MM.1S (cell line): ENCODE data around the gene ACAT2.

ENCODE experiments used
- DNase-seq: peaks from one replicate; pipeline ENCODE4 v3.0.0-alpha.2; 2015
- H2AFZ ChIP-seq: fragments of 300-600 bp; sonication (generic); 2 replicates; pipeline ENCODE4 v1.6.0; 2016; ENCODE audit warnings: antibody characterized with exemption, low read length
- H3F3A ChIP-seq: fragments of 300-600 bp; sonication (generic); 2 replicates; pipeline ENCODE4 v1.6.1; 2016; ENCODE audit warnings: mild to moderate bottlenecking, antibody characterized with exemption, low read length, moderate library complexity, mixed read lengths; ENCODE audit not compliant: insufficient read depth
- H3K27ac ChIP-seq: fragments of 300-600 bp; sonication (generic); 2 replicates; pipeline ENCODE4 v1.5.1; 2016; ENCODE audit warnings: mild to moderate bottlenecking, low read length
- H3K27me3 ChIP-seq: fragments of 300-600 bp; sonication (generic); replicated peaks from 2 replicates; pipeline ENCODE4 v1.6.0; 2016; ENCODE audit warnings: low read length; ENCODE audit not compliant: insufficient read depth
- H3K36me3 ChIP-seq: fragments of 300-600 bp; sonication (generic); replicated peaks from 2 replicates; pipeline ENCODE4 v1.6.1; 2016; ENCODE audit warnings: mild to moderate bottlenecking, low read length, mixed read lengths; ENCODE audit not compliant: insufficient read depth
- H3K4me1 ChIP-seq: fragments of 300-600 bp; sonication (generic); 2 replicates; pipeline ENCODE4 v1.6.1; 2016; ENCODE audit warnings: low read length, mixed read lengths
- H3K4me2 ChIP-seq: fragments of 300-600 bp; sonication (generic); 2 replicates; pipeline ENCODE4 v1.6.0; 2016; ENCODE audit warnings: low read depth, low read length
- H3K4me3 ChIP-seq: fragments of 300-600 bp; sonication (generic); 2 replicates; pipeline ENCODE4 v1.5.1; 2016; ENCODE audit warnings: low read length, mixed read lengths
- H3K79me2 ChIP-seq: fragments of 300-600 bp; sonication (generic); 2 replicates; pipeline ENCODE4 v1.6.1; 2016; ENCODE audit warnings: mixed run types, low read length, mixed read lengths
- H3K9ac ChIP-seq: fragments of 300-600 bp; sonication (generic); 2 replicates; pipeline ENCODE4 v1.6.1; 2016; ENCODE audit warnings: low read length, mixed read lengths
- H3K9me2 ChIP-seq: fragments of 300-600 bp; sonication (generic); replicated peaks from 2 replicates; pipeline ENCODE4 v1.6.1; 2016; ENCODE audit warnings: mild to moderate bottlenecking, low read length, mixed read lengths; ENCODE audit not compliant: insufficient read depth
- H3K9me3 ChIP-seq: fragments of 300-600 bp; sonication (generic); replicated peaks from 2 replicates; pipeline ENCODE4 v1.6.1; 2016; ENCODE audit warnings: mild to moderate bottlenecking, low read length, mixed read lengths; ENCODE audit not compliant: insufficient read depth
- H4K20me1 ChIP-seq: fragments of 300-600 bp; sonication (generic); 2 replicates; pipeline ENCODE4 v1.6.1; 2016; ENCODE audit warnings: mild to moderate bottlenecking, low read length, moderate library complexity, mixed read lengths; ENCODE audit not compliant: insufficient read depth
- CTCF ChIP-seq: fragments of 300-600 bp; sonication (generic); IDR thresholded peaks from 2 replicates; pipeline ENCODE4 v1.5.1; 2016; ENCODE audit warnings: antibody characterized with exemption, low read length, mixed read lengths
- EZH2 ChIP-seq: fragments of 300-600 bp; sonication (generic); optimal IDR thresholded peaks from 2 replicates; pipeline ENCODE3; 2017; ENCODE audit warnings: low read depth, mild to moderate bottlenecking, antibody characterized with exemption, low read length, mixed read lengths
- EZH2phosphoT487 ChIP-seq: fragments of 300-600 bp; sonication (generic); IDR thresholded peaks from 2 replicates; pipeline ENCODE4 v1.6.1; 2018; ENCODE audit warnings: antibody characterized with exemption, low read length

Gene ACAT2

DNA sequence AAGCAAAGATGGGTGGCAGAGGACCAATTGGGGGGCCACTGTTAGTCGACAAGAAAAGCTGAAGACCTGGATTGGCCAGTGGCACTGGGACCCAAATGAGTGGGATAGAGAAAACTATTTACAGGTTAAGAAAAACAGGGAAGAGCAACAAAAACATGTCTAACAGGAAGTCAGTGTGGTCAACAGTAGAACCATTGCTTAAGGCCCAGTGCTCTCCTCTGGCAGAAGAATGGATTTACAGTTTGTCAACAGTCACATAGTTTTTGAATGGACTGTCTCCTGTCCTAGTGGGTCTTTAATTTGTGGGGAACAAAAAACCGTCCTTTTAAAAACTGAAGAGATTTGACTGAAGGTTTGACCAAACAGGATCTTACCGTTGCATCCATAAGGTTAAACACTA, 46.7 kb upstream of the ACAT2 start:
- no peaks in the 10 kb centered on the region for H3K9me2 ChIP-seq
- H3K4me1 ChIP-seq = no peaks in the 10 kb centered on the region
- no peaks in the 10 kb centered on the region for H3K9me3 ChIP-seq
- H3K4me3 ChIP-seq = no peak overlapping the region
- no peaks in the 10 kb centered on the region for H3K27me3 ChIP-seq
- no peaks in the 10 kb centered on the region for H3K36me3 ChIP-seq
- DNase-seq = no peak
- no peak overlapping the region for H3K4me2 ChIP-seq
- H3K79me2 ChIP-seq = no peaks in the 10 kb centered on the region; the same call in 1 of the 2 replicates
- no peak for TF ChIP-seq EZH2
- TF ChIP-seq CTCF = no peak
- TF ChIP-seq EZH2phosphoT487 = no peak
- no peaks in the 10 kb centered on the region for H3F3A ChIP-seq
- no peaks in the 10 kb centered on the region for H4K20me1 ChIP-seq
- H3K9ac ChIP-seq = no peak overlapping the region
- no peak overlapping the region for H2AFZ ChIP-seq
- no peak overlapping the region for H3K27ac ChIP-seq

DNA sequence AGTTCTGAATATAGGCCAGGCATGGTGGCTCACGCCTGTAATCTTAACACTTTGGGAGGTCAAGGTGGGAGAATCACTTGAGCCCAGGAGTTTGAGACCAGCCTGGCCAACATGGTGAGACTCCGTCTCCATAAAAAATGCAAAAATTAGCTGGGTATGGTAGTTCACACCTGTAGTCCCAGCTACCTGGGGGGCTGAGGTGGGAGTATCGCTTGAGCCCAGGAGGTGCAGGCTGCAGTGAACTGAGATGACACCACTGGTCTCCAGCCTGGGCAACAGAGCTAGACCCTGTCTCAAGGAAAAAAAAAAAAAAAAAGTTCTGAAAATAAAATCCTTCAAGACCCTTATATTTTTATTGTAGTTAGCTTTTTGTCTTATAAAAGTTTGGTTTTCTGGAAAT, 46.2 kb upstream of the ACAT2 start:
- no peak for TF ChIP-seq EZH2
- no peak for TF ChIP-seq CTCF
- no peak for TF ChIP-seq EZH2phosphoT487
- no peaks in the 10 kb centered on the region for H3K9me3 ChIP-seq
- no peaks in the 10 kb centered on the region; the same call in 1 of the 2 replicates for H3K79me2 ChIP-seq
- H3K4me1 ChIP-seq = no peaks in the 10 kb centered on the region
- no peaks in the 10 kb centered on the region for H4K20me1 ChIP-seq
- H2AFZ ChIP-seq = no peak overlapping the region
- H3K9me2 ChIP-seq = no peaks in the 10 kb centered on the region
- no peak overlapping the region for H3K4me2 ChIP-seq
- no peaks in the 10 kb centered on the region for H3K36me3 ChIP-seq
- H3K27me3 ChIP-seq = no peaks in the 10 kb centered on the region
- H3F3A ChIP-seq = no peaks in the 10 kb centered on the region
- H3K9ac ChIP-seq = no peak overlapping the region
- no peak overlapping the region for H3K27ac ChIP-seq
- no peak for DNase-seq
- no peak overlapping the region for H3K4me3 ChIP-seq

DNA sequence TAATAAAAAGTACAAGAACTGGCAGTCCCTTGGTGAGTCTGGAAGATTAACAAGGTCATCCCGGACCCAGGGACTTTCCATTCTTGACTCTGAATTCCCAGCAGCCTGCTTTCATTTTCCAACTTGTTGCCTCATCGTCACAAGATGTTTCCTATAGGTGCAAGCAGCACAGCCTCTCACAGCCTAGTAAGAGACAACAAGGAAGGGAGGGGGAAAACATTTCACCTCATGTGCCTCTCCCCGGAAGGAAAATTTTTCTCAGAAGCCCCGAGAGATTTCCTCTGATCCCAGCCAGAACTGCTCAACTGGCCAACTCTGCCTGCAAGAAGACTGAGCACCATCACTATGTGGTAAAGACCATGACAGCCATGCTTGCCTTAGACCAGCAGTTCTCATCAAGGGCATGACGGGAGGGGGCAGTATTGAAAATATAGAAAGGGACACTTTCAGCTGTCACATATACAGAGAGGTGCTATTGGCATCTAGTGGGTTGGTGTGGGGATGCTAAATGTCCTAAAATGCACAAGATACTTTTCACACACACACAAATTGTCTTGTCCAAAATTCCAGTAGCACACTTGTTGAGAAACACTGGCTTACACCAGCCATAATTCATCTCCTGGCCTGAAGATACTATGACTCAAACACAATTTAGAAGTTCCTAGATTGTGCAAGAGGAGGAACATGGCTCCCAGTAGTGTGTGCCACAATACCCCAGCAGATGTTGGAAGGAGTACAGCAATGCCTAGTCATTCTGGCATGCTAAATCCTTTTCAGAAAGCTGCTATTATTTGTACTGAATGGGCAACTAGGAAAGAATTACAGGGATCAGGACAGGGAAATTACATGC, 45.4 kb upstream of the ACAT2 start:
- Histone ChIP-seq H3K9me3 (no peaks in the 10 kb centered on the region), H3K9me2 (no peaks in the 10 kb centered on the region), H3K79me2 (no peaks in the 10 kb centered on the region; the same call in 1 of the 2 replicates), H4K20me1 (no peaks in the 10 kb centered on the region), H3K9ac (no peak overlapping the region), H3K4me2 (no peak overlapping the region), H2AFZ (no peak overlapping the region), H3K27ac (no peak overlapping the region), H3K27me3 (no peaks in the 10 kb centered on the region), H3F3A (no peaks in the 10 kb centered on the region), H3K4me3 (no peak overlapping the region), H3K36me3 (no peaks in the 10 kb centered on the region), H3K4me1 (no peaks in the 10 kb centered on the region)
- TF ChIP-seq CTCF (no peak), EZH2 (no peak), EZH2phosphoT487 (no peak)
- DNase-seq = no peak
